Bronchial smooth muscle cell (primary cell): ENCODE results near the gene IL31. TPM values are rescaled to one million over a fixed set of nuclear protein-coding genes. Genes with fewer than 3 reads are reported as not detected.

ENCODE experiments used
- total RNA-seq: library from RNA; depleted of rRNA; stranded (reverse); fragments of >200 nt; gene quantifications from 2 replicates; pipeline ENCODE4 v1.2.1, GENCODE V29; 2014

The IL31 gene
- total RNA-seq, result not detected in 2 replicates

DNA sequence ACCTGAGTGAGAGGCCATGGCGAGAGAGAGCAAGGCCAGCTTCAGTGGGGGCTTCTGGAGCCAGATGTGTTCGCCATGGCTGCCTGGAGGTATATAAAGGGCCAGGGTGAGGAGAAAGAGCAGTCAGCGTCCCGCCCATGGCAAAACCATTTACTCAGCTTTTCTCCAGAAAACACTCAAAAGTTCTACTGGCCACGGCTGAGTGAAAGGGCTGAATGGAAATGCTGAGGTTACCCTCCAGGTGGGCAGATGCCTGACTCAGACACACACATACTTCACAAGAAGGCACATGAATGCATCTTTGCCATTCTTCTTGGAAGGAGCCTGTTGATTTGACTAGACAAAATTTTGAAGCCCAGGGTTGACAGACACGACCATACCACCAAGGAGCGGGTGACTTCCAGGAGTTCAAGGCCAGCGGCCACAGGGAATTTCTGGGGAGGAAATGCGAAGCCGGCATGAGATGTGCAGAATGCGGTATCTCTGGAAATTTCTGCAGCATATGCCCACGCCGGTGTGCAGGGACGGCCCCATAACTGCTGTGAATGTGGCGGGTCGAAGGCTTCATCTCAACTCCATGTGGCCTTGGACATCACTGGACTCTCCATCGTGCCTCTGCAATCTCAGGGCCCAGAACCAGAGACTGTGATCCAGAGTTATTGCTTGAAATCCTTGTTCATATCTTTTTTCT, at the start of gene IL31:
IL31 (minus strand) TSS at position 67 of the 691 bp plus-strand sequence; CDS start at position 18, 49 bp downstream.

DNA sequence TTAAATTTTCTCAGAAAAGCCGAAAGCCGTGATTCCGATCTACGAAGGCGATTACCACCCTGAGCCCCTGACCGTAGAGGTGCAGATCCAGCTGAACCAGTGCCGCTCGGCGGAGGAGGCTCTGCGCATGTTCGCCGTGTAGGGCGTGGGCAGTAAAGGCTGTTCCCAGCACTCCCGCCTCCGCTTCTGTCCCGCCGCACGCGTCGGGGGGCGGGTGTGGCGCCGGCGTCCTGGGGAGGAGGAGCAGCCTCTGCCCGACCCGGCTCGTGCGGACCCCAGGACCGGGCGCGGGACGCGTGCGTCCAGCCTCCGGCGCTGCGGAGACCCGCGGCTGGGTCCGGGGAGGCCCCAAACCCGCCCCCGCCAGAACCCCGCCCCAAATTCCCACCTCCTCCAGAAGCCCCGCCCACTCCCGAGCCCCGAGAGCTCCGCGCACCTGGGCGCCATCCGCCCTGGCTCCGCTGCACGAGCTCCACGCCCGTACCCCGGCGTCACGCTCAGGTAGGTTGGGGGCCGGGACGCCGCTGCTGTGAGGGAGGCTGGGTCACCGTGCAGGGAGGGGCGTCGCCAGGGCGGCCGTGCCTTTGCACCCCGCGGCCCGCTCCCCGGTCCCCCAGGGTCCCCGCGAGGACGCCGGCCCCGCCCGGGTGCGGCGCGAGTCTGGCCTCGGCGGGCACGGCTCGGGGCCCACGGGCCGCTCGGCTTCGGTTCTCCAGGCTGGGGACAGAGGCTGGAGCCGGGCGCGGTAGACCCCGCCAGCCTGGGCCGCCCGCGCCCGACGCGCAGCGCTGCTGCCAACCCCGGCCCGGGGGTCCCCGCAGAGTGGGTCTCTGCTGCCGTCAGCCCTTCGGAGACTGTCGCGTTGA, 29.5 kb upstream of the IL31 start, which contains the start of gene B3GNT4:
B3GNT4 (plus strand) TSS at position 409 of the 866 bp plus-strand sequence. CDS start 910 bp downstream, outside the sequence.

DNA sequence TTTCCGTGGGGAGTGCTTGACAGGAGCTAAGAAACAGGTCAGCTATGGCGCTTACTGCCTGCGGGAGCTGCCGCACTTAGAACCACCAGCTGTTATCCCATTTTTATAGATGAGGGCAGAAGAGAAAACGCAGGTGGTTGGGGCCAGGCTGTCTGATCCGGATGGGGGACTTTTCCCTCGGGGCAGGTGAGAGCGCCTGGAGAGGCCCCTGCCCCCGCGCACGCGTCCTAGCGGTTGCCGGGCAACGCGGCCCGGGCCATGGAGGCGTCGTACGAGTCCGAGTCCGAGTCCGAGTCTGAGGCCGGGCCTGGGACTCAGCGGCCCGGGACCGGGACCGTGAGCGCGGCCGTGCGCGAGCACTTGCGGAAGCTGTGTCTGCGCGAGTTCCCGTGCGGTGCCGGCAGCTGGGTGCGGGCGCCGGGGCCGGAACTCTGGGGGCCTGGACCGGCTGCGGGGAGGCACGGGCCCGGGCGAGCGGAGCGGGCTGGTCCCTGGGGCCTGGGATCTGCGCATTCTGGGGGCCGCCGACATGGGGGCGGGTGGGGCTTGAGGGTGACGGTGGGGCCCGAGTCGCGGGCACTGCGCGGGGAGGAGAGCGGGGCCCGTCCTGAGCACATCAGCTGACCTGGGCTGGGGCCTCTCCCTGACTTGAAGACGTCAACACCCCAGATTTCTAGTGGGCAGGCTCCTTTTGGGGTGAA, 9.0 kb upstream of the IL31 start, which contains the start of gene LRRC43:
LRRC43 (plus strand) TSS at position 237 of the 701 bp plus-strand sequence; CDS start at position 259, 22 bp downstream.

Other genes starting within 250 kb of the IL31 start
- gene BCL7A, start 152.3 kb downstream of the IL31 start, total RNA-seq, result 2.0 and 2.8 TPM in 2 replicates
- 7.1 and 10.4 TPM in 2 replicates for gene MLXIP, start 95.5 kb downstream of the IL31 start, total RNA-seq
- gene LRRC43, start 8.9 kb upstream of the IL31 start, total RNA-seq, result 1.4 and 1.6 TPM in 2 replicates
- gene B3GNT4, start 29.5 kb upstream of the IL31 start, total RNA-seq, result 0.09 and 0.16 TPM in 2 replicates
- gene DIABLO, start 51.8 kb upstream of the IL31 start, total RNA-seq, result 56.1 and 63.2 TPM in 2 replicates
- gene VPS33A, start 92.3 kb upstream of the IL31 start, total RNA-seq, result 14.1 and 19.2 TPM in 2 replicates
- 47.6 and 48.8 TPM in 2 replicates for gene CLIP1, start 248.4 kb upstream of the IL31 start, total RNA-seq